ENCODE measurements around the gene FAM110D. TPM values are rescaled to one million over a fixed set of nuclear protein-coding genes. Genes with fewer than 3 reads are reported as not detected.

FAM110D gene
- total and polyA plus RNA-seq, 2 donors (not counting 1 experiment from before 2014, with no cell fraction given), result not detected

GRCh38 chr1:26161415-26162219, 2.7 kb downstream of the FAM110D start:
- Histone ChIP-seq H3K4me2 (replicated peaks; ENCODE audit: low read depth, low read length, poor library complexity, severe bottlenecking) (peak overlapping the region; percentile 83), H4K20me1 (ENCODE audit: control insufficient read depth, insufficient read depth, low read length, poor library complexity, severe bottlenecking) (no peaks in the 10 kb centered on the region), H2AFZ (ENCODE audit: insufficient read depth, low read depth, low read length, poor library complexity, severe bottlenecking) (peak overlapping the region; percentile 75), H3K36me3 (replicated peaks in 1 of 2; ENCODE audit: control extremely low read depth in 1 of 2, control insufficient read depth in 1 of 2, extremely low read depth in 1 of 2, insufficient read depth in 2 of 2, low read length in 1 of 2) (no peaks in the 10 kb centered on the region), H3K9ac (ENCODE audit: low read length) (peak overlapping the region; percentile 49), H3K27me3 (replicated peaks in 1 of 4; ENCODE audit: control extremely low read depth in 1 of 4, control insufficient read depth in 3 of 4, insufficient read depth in 4 of 4, low read length in 3 of 4) (peaks cover 0 to 64% (median 23%) of the 10 kb centered on the region in 4 experiments), H3K4me3 (ENCODE audit: control extremely low read depth in 1 of 5, extremely low read depth in 1 of 5, insufficient read depth in 1 of 5, low read depth in 2 of 5, low read length in 4 of 5) (peak overlapping the region in 3 of 5 experiments; percentile 33 to 47 (median 39)), H3K79me2 (ENCODE audit: control insufficient read depth, insufficient read depth, low read length) (no peaks in the 10 kb centered on the region), H3K9me3 (ENCODE audit: control extremely low read depth in 1 of 3, control insufficient read depth in 2 of 3, insufficient read depth in 1 of 3, low read length in 2 of 3) (peaks cover 0 to 3% (median 0%) of the 10 kb centered on the region in 3 donors), H3K27ac (ENCODE audit: low read length in 2 of 2) (no peak overlapping the region), H3K4me1 (ENCODE audit: control insufficient read depth in 2 of 2, insufficient read depth in 2 of 2, low read length in 2 of 2) (peaks cover 25% of the 10 kb centered on the region in 2 donors)
- H3K4me3 Mint-ChIP-seq, result peak overlapping the region; percentile 75
- H3K27me3 Mint-ChIP-seq, result peaks cover 27% of the 10 kb centered on the region
- DNase-seq (peak; percentile 69), ATAC-seq (ENCODE audit: low read depth) (peak; percentile 45)
- H3K27ac Mint-ChIP-seq, result no peak overlapping the region
- TF ChIP-seq EZH2 (IDR thresholded peaks at IDR 0.05; ENCODE audit: borderline replicate concordance, insufficient read depth, low read depth, low read length, poor library complexity, severe bottlenecking) (no peak), CTCF (IDR thresholded peaks at IDR 0.05) (no peak)
- ChIA-PET POLR2A (no interaction called here), CTCF (interaction anchor here (0.9 to 2.1 kb wide), 5 partner anchors 8 to 57 kb away, joined by 3 to 8 read pairs (median 5); partner anchors contain the start of gene ZNF593)
- 5% methylated on average over 98 of the region's 98 CpGs for WGBS (ENCODE audit: insufficient coverage)
- H3K4me1 Mint-ChIP-seq, result peaks cover 13% of the 10 kb centered on the region
- intact Hi-C loops (cut with micrococcal nuclease), result loop anchor here (5.0 kb wide), 1 partner anchor 124 kb away; no protein-coding TSS in a partner anchor
- no peaks in the 10 kb centered on the region for H3K9me3 Mint-ChIP-seq (ENCODE audit: insufficient read depth)

Measured in B cell (primary cell).